ENCODE data around the gene NFE2L3.
"Not testable (repeated sequence)": the region's sequence is repeated elsewhere in the genome, so short reads cannot be mapped to it uniquely, and the experiment has no call there.

Gene NFE2L3

DNA sequence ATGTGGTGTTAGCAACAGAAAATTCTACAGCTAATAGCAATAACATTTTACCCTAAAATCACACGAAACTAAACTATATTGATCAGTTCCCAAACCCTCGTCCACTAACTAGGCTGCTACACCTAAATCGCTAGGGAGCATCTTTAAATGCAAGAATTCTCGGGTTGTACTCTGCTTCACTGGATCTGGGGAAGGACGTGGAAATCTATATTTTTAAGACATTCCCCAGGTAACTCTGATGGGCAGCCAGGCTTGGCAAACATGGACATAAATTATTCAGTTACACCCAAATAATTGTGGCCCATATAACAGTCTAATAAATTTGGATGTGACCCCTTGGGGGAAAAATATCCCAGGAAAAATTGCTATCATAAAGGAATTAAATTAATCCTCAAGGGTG, 36.3 kb upstream of the NFE2L3 start:
- Histone ChIP-seq H3K4me1 (no peaks in the 10 kb centered on the region), H3K27ac (no peak overlapping the region), H3K9me3 (no peaks in the 10 kb centered on the region), H3K27me3 (peaks cover 0 to 13% of the 10 kb centered on the region in 2 donors), H3K36me3 (no peaks in the 10 kb centered on the region), H3K4me3 (no peak overlapping the region)
- TF ChIP-seq, protein P1, sequence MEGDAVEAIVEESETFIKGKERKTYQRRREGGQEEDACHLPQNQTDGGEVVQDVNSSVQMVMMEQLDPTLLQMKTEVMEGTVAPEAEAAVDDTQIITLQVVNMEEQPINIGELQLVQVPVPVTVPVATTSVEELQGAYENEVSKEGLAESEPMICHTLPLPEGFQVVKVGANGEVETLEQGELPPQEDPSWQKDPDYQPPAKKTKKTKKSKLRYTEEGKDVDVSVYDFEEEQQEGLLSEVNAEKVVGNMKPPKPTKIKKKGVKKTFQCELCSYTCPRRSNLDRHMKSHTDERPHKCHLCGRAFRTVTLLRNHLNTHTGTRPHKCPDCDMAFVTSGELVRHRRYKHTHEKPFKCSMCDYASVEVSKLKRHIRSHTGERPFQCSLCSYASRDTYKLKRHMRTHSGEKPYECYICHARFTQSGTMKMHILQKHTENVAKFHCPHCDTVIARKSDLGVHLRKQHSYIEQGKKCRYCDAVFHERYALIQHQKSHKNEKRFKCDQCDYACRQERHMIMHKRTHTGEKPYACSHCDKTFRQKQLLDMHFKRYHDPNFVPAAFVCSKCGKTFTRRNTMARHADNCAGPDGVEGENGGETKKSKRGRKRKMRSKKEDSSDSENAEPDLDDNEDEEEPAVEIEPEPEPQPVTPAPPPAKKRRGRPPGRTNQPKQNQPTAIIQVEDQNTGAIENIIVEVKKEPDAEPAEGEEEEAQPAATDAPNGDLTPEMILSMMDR (IDR thresholded peaks at IDR 0.05) = no peak
- intact Hi-C loops (cut with DNase I; ENCODE audit: low total_unique reads) = no loop called here
- no peak for DNase-seq

GRCh38 chr7:26117142-26117807, 34.7 kb upstream of the NFE2L3 start:
- Histone ChIP-seq H3K27ac (no peak overlapping the region), H3K4me3 (no peak overlapping the region), H3K9me3 (no peaks in the 10 kb centered on the region), H3K27me3 (peaks cover 0 to 13% of the 10 kb centered on the region in 2 donors), H3K4me1 (no peaks in the 10 kb centered on the region), H3K36me3 (no peaks in the 10 kb centered on the region)
- intact Hi-C loops (cut with DNase I; ENCODE audit: low total_unique reads) = no loop called here
- TF ChIP-seq, protein P1 (IDR thresholded peaks at IDR 0.05) = no peak
- no peak for DNase-seq

- Histone ChIP-seq H3K36me3 (no peaks in the 10 kb centered on the region), H3K9me3 (no peaks in the 10 kb centered on the region), H3K27me3 (peaks cover 0 to 13% of the 10 kb centered on the region in 2 donors), H3K4me1 (no peaks in the 10 kb centered on the region), H3K27ac (no peak overlapping the region), H3K4me3 (no peak overlapping the region)
- TF ChIP-seq, protein P1 (IDR thresholded peaks at IDR 0.05) = no peak
- intact Hi-C loops (cut with DNase I; ENCODE audit: low total_unique reads) = no loop called here
- DNase-seq = no peak
Observed at GRCh38 chr7:26117970-26118369, 34.0 kb upstream of the NFE2L3 start.

GRCh38 chr7:26122745-26123144, 29.3 kb upstream of the NFE2L3 start:
- no peaks in the 10 kb centered on the region for H3K9me3 ChIP-seq
- intact Hi-C loops (cut with DNase I; ENCODE audit: low total_unique reads) = no loop called here
- TF ChIP-seq, protein P1 (IDR thresholded peaks at IDR 0.05) = no peak
- no peak overlapping the region for H3K4me3 ChIP-seq
- peaks cover 0 to 18% of the 10 kb centered on the region in 2 donors for H3K27me3 ChIP-seq
- no peak for DNase-seq
- no peaks in the 10 kb centered on the region for H3K36me3 ChIP-seq
- no peaks in the 10 kb centered on the region for H3K4me1 ChIP-seq
- H3K27ac ChIP-seq = no peak overlapping the region

- intact Hi-C loops (cut with DNase I; ENCODE audit: low total_unique reads); H3K27me3 ChIP-seq; H3K4me3 ChIP-seq; H3K36me3 ChIP-seq; DNase-seq; H3K9me3 ChIP-seq; H3K27ac ChIP-seq; H3K4me1 ChIP-seq: not testable (repeated sequence)
Observed at GRCh38 chr7:26124775-26125174, 27.2 kb upstream of the NFE2L3 start.

- DNase-seq = no peak
- H3K27me3 ChIP-seq = peaks cover 0 to 5% of the 10 kb centered on the region in 2 donors
- H3K9me3 ChIP-seq = no peaks in the 10 kb centered on the region
- H3K4me1 ChIP-seq = no peaks in the 10 kb centered on the region
- intact Hi-C loops (cut with DNase I; ENCODE audit: low total_unique reads) = no loop called here
- TF ChIP-seq, protein P1 (IDR thresholded peaks at IDR 0.05) = no peak
- H3K36me3 ChIP-seq = no peaks in the 10 kb centered on the region
- no peak overlapping the region for H3K27ac ChIP-seq
- no peak overlapping the region for H3K4me3 ChIP-seq
Observed at GRCh38 chr7:26127411-26127810, 24.6 kb upstream of the NFE2L3 start.

Measured in tibial artery (tissue), 4 donors.